Endothelial cell of umbilical vein (primary cell): Measurements from ENCODE around the gene MARK4. TPM values are rescaled to one million over a fixed set of nuclear protein-coding genes. Genes with fewer than 3 reads are reported as not detected.

ENCODE experiments used
- BruUV-seq: library from RNA; stranded (reverse); fragments of 400-500 nt; replicated peaks from 2 replicates; lab custom pipeline; 2021; lab: Mats Ljungman, UMichigan
- CTCF ChIA-PET: fragments of 300-600, 350-600 bp; sonication (Branson Sonifier 250); formaldehyde crosslinking; loops from one replicate; lab custom pipeline; 2021; ENCODE audit warnings: antibody characterized with exemption, inconsistent platforms; lab: Charles Lee
- POLR2A ChIA-PET: fragments of 300-600, 350-600 bp; sonication (Branson Sonifier 250); formaldehyde crosslinking; loops from one replicate; lab custom pipeline; 2021; ENCODE audit warnings: antibody characterized with exemption, inconsistent platforms; lab: Charles Lee
- DNase-seq: peaks from one replicate; pipeline ENCODE4 v3.0.0-alpha.2; 2011; ENCODE audit warnings: low read depth, low spot score
- FAIRE-seq: peaks from 2 replicates; lab custom pipeline; 2011; peaks lifted over from hg19 to GRCh38; lab: Jason Lieb, UNC
- H2AFZ ChIP-seq: 2 replicates; pipeline ENCODE4 v1.6.0; 2012; ENCODE audit warnings: low read depth, low read length, control low read depth, inconsistent platforms
- H3K27ac ChIP-seq: 2 replicates; pipeline ENCODE4 v1.5.1; 2011; ENCODE audit warnings: low read depth, mild to moderate bottlenecking, control low read depth, low read length, moderate library complexity; ENCODE audit not compliant: insufficient read depth
- H3K27me3 ChIP-seq, 2 experiments: 2 replicates each; pipeline versions ENCODE4 v1.6.0 to v1.6.1; 2011; ENCODE audit warnings: low read length in 2 of 2, mixed read lengths in 1 of 2; ENCODE audit not compliant: control insufficient read depth in 2 of 2, insufficient read depth in 2 of 2
- H3K36me3 ChIP-seq, 2 experiments: 2 replicates in 1 of 2; 3 replicates in 1 of 2; pipeline ENCODE4 v1.5.1; 2011; ENCODE audit warnings: low read length in 2 of 2, mild to moderate bottlenecking in 1 of 2, moderate library complexity in 1 of 2; ENCODE audit not compliant: control insufficient read depth in 2 of 2, insufficient read depth in 2 of 2; ENCODE audit errors: extremely low read depth in 1 of 2
- H3K4me1 ChIP-seq: 3 replicates; pipeline ENCODE4 v1.5.1; 2011; ENCODE audit warnings: mild to moderate bottlenecking, low read length; ENCODE audit not compliant: control insufficient read depth, insufficient read depth; ENCODE audit errors: extremely low read depth
- H3K4me2 ChIP-seq: 2 replicates; pipeline ENCODE4 v1.6.1; 2011; ENCODE audit warnings: low read length, control low read depth, mixed read lengths; ENCODE audit not compliant: insufficient read depth
- H3K4me3 ChIP-seq, 3 experiments: fragments of 200-600 bp in 1 of 3; sonication (generic), shearing (Covaris generic) in 1 of 3; replicated peaks in 1 of 3; 2 replicates each; pipeline ENCODE4 v1.5.1; 2011 to 2016; ENCODE audit warnings: control low read depth in 3 of 3, low read length in 3 of 3, mild to moderate bottlenecking in 2 of 3, inconsistent platforms in 1 of 3, low read depth in 1 of 3, moderate library complexity in 1 of 3; ENCODE audit not compliant: insufficient read depth in 1 of 3
- H3K79me2 ChIP-seq: 2 replicates; pipeline ENCODE4 v1.6.0; 2012; ENCODE audit warnings: low read length, inconsistent platforms; ENCODE audit not compliant: control insufficient read depth, insufficient read depth
- H3K9ac ChIP-seq: replicated peaks from 2 replicates; pipeline ENCODE3; 2011; ENCODE audit warnings: low read length, control low read depth; ENCODE audit not compliant: insufficient read depth; ENCODE audit errors: extremely low read depth
- H3K9me1 ChIP-seq: replicated peaks from 3 replicates; pipeline ENCODE4 v1.6.0; 2011; ENCODE audit warnings: mild to moderate bottlenecking, low read length; ENCODE audit not compliant: control insufficient read depth, insufficient read depth; ENCODE audit errors: extremely low read depth
- H3K9me3 ChIP-seq: replicated peaks from 2 replicates; pipeline ENCODE4 v1.5.1; 2012; ENCODE audit warnings: low read length, inconsistent platforms; ENCODE audit not compliant: control insufficient read depth, insufficient read depth
- H4K20me1 ChIP-seq: replicated peaks from 2 replicates; pipeline ENCODE3; 2011; ENCODE audit warnings: mild to moderate bottlenecking, low read length; ENCODE audit not compliant: control insufficient read depth, insufficient read depth; ENCODE audit errors: extremely low read depth
- EZH2 ChIP-seq: IDR thresholded peaks from 2 replicates; pipeline ENCODE4 v1.6.1; 2012; ENCODE audit warnings: borderline replicate concordance, low read depth, mild to moderate bottlenecking, moderate library complexity, low read length, inconsistent platforms; ENCODE audit not compliant: severe bottlenecking
- FOS ChIP-seq: IDR thresholded peaks from 2 replicates; pipeline ENCODE4 v1.6.1; 2011; ENCODE audit warnings: mild to moderate bottlenecking, low read length, moderate library complexity, borderline replicate concordance; ENCODE audit not compliant: insufficient read depth
- GATA2 ChIP-seq: IDR thresholded peaks from 2 replicates; pipeline ENCODE4 v1.7.0; 2011; ENCODE audit warnings: low read depth, mild to moderate bottlenecking, moderate library complexity, mixed read lengths, low read length; ENCODE audit not compliant: insufficient read length, insufficient read depth
- JUN ChIP-seq: IDR thresholded peaks from 2 replicates; pipeline ENCODE4 v1.6.1; 2011; ENCODE audit warnings: borderline replicate concordance, low read depth; ENCODE audit not compliant: insufficient read length, insufficient read depth
- MYC ChIP-seq: IDR thresholded peaks from one replicate; pipeline ENCODE4 v1.6.1; 2011; ENCODE audit warnings: mild to moderate bottlenecking, low read depth, low read length
- POLR2A ChIP-seq: IDR thresholded peaks from 2 replicates; pipeline ENCODE4 v1.6.1; 2012; ENCODE audit warnings: low read depth, mild to moderate bottlenecking, control low read depth, low read length
- POLR2AphosphoS5 ChIP-seq: IDR thresholded peaks from 2 replicates; pipeline ENCODE4 v1.6.1; 2012; ENCODE audit warnings: low read depth, mild to moderate bottlenecking, control low read depth, low read length, moderate library complexity; ENCODE audit not compliant: insufficient read depth
- dilution Hi-C: fragments of 300-500 bp; cut with MboI; formaldehyde crosslinking; loops from one replicate; pipeline ENCODE4 v1.15.0; 2019; ENCODE audit warnings: low sequenced_read_pairs; ENCODE audit not compliant: extremely low pct_ligation_motif_present
- intact Hi-C: fragments of 100-400 bp; cut with micrococcal nuclease; formaldehyde crosslinking; loops from one replicate; pipeline ENCODE4 v1.10.0; 2022
- polyA plus RNA-seq, 4 experiments: library from polyadenylated mRNA; depleted of rRNA in 3 of 4; stranded (reverse) in 3 of 4; unstranded in 1 of 4; fragments of >200 nt; gene quantifications; 2 replicates each; pipeline versions ENCODE4 v1.2.1 to v1.2.3, GENCODE V29; 2011 to 2012; ENCODE audit warnings: missing spikeins in 1 of 4
- total RNA-seq: library from RNA; stranded (reverse); gene quantifications from 2 replicates; pipeline ENCODE4 v1.2.3, GENCODE V29; 2021
- TF ChIP-seq, protein P1 (sequence below), 2 donors: IDR thresholded peaks; 1 replicate in 1 of 2; 2 replicates in 1 of 2; pipeline ENCODE4 v1.5.1; 2011; ENCODE audit warnings: low read length in 2 of 2, mild to moderate bottlenecking in 2 of 2, moderate library complexity in 2 of 2, control low read depth in 1 of 2, inconsistent platforms in 1 of 2, low read depth in 1 of 2; ENCODE audit not compliant: insufficient read depth in 1 of 2; ENCODE audit errors: extremely low read depth in 1 of 2
- TF ChIP-seq, protein P2 (sequence below): IDR thresholded peaks from 2 replicates; pipeline ENCODE4 v1.6.1; 2011; ENCODE audit not compliant: insufficient read depth, insufficient read length

MARK4 gene
- total and polyA plus RNA-seq, 2 donors (not counting 3 experiments of a cell fraction or from before 2014, with no cell fraction given) = 13.9 to 51.6 TPM

- POLR2A ChIA-PET = no interaction called here
- Histone ChIP-seq H4K20me1 (no peaks in the 10 kb centered on the region), H3K4me2 (no peak overlapping the region), H3K9me3 (no peaks in the 10 kb centered on the region), H3K9ac (no peak overlapping the region), H3K9me1 (no peaks in the 10 kb centered on the region), H2AFZ (no peak overlapping the region), H3K27me3 (peaks cover 0 to 4% of the 10 kb centered on the region in 2 experiments), H3K4me3 (no peak overlapping the region), H3K4me1 (no peaks in the 10 kb centered on the region), H3K79me2 (no peaks in the 10 kb centered on the region), H3K27ac (no peak overlapping the region), H3K36me3 (peaks cover 0 to 4% of the 10 kb centered on the region in 2 experiments)
- intact Hi-C loops = no loop called here
- DNase-seq (no peak), FAIRE-seq (no peak)
- dilution Hi-C loops = no loop called here
- TF ChIP-seq GATA2 = no peak
- TF ChIP-seq POLR2AphosphoS5 = no peak
- TF ChIP-seq EZH2 = no peak
- TF ChIP-seq POLR2A = no peak
- TF ChIP-seq JUN = no peak
- TF ChIP-seq, protein P1, sequence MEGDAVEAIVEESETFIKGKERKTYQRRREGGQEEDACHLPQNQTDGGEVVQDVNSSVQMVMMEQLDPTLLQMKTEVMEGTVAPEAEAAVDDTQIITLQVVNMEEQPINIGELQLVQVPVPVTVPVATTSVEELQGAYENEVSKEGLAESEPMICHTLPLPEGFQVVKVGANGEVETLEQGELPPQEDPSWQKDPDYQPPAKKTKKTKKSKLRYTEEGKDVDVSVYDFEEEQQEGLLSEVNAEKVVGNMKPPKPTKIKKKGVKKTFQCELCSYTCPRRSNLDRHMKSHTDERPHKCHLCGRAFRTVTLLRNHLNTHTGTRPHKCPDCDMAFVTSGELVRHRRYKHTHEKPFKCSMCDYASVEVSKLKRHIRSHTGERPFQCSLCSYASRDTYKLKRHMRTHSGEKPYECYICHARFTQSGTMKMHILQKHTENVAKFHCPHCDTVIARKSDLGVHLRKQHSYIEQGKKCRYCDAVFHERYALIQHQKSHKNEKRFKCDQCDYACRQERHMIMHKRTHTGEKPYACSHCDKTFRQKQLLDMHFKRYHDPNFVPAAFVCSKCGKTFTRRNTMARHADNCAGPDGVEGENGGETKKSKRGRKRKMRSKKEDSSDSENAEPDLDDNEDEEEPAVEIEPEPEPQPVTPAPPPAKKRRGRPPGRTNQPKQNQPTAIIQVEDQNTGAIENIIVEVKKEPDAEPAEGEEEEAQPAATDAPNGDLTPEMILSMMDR (IDR thresholded peaks at IDR 0.05; ENCODE audit: extremely low read depth in 1 of 2, insufficient read depth in 1 of 2, low read depth in 1 of 2, low read length in 2 of 2) = no peak
- TF ChIP-seq MYC = no peak
- no peak for TF ChIP-seq FOS
- TF ChIP-seq, protein P2, sequence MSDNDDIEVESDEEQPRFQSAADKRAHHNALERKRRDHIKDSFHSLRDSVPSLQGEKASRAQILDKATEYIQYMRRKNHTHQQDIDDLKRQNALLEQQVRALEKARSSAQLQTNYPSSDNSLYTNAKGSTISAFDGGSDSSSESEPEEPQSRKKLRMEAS = no peak
- no TSS peak for BruUV-seq
- CTCF ChIA-PET = no interaction called here
Measured at GRCh38 chr19:45299719-45300118, 48.6 kb downstream of the MARK4 start.
